HG03432 (cell line): ENCODE results near the gene TTC23.

Source experiments
- ATAC-seq: cut with Tn5 transposase; IDR thresholded peaks from one replicate; pipeline ENCODE4 v1.9.1; 2021; ENCODE audit warnings: mild to moderate bottlenecking, moderate library complexity; ENCODE audit not compliant: unreplicated experiment

TTC23 gene

GRCh38 chr15:99249270-99249841, at the start of gene TTC23:
Gene TTC23 (minus strand): TSS chr15:99249581. CDS start chr15:99228712, 20,869 bp downstream.
- no peak for ATAC-seq

GRCh38 chr15:99296386-99296785, 47.0 kb upstream of the TTC23 start:
- no peak for ATAC-seq

GRCh38 chr15:99295840-99296239, 46.5 kb upstream of the TTC23 start:
- no peak for ATAC-seq

GRCh38 chr15:99291643-99292042, 42.3 kb upstream of the TTC23 start:
- no peak for ATAC-seq

- no peak for ATAC-seq
Measured at GRCh38 chr15:99283717-99284116, 34.3 kb upstream of the TTC23 start.

- no peak for ATAC-seq
Measured at GRCh38 chr15:99282586-99282985, 33.2 kb upstream of the TTC23 start.

- no peak for ATAC-seq
Measured at GRCh38 chr15:99282121-99282520, 32.7 kb upstream of the TTC23 start.

GRCh38 chr15:99279827-99280226, 30.4 kb upstream of the TTC23 start:
- no peak for ATAC-seq

GRCh38 chr15:99279290-99279689, 29.9 kb upstream of the TTC23 start:
- ATAC-seq = no peak

GRCh38 chr15:99275525-99276128, 26.2 kb upstream of the TTC23 start:
- ATAC-seq = peak; percentile 64

- ATAC-seq = no peak
Measured at GRCh38 chr15:99275061-99275460, 25.7 kb upstream of the TTC23 start.

GRCh38 chr15:99273801-99274200, 24.4 kb upstream of the TTC23 start:
- no peak for ATAC-seq

GRCh38 chr15:99268431-99268830, 19.1 kb upstream of the TTC23 start:
- ATAC-seq = no peak

GRCh38 chr15:99267957-99268356, 18.6 kb upstream of the TTC23 start:
- no peak for ATAC-seq

- ATAC-seq = no peak
Measured at GRCh38 chr15:99265541-99266070, 16.2 kb upstream of the TTC23 start.

- ATAC-seq = no peak
Measured at GRCh38 chr15:99264125-99264524, 14.7 kb upstream of the TTC23 start.

GRCh38 chr15:99257107-99257750, 7.8 kb upstream of the TTC23 start:
- ATAC-seq = no peak

GRCh38 chr15:99253381-99254090, 4.2 kb upstream of the TTC23 start:
- no peak for ATAC-seq

- no peak for ATAC-seq
Measured at GRCh38 chr15:99252326-99252725, 2.9 kb upstream of the TTC23 start.

- ATAC-seq = peak; percentile 95
Measured at GRCh38 chr15:99250857-99251841, 1.8 kb upstream of the TTC23 start, which contains the start of gene LRRC28. Gene LRRC28 (plus strand): TSS chr15:99251481. CDS start chr15:99255958, 4,477 bp downstream.
